ENCODE results near the gene GPSM1. TPM values are rescaled to one million over a fixed set of nuclear protein-coding genes. Genes with fewer than 3 reads are reported as not detected.

GPSM1 gene
- total RNA-seq, 1 experiment from 2014 or later, result 14.2 TPM

DNA sequence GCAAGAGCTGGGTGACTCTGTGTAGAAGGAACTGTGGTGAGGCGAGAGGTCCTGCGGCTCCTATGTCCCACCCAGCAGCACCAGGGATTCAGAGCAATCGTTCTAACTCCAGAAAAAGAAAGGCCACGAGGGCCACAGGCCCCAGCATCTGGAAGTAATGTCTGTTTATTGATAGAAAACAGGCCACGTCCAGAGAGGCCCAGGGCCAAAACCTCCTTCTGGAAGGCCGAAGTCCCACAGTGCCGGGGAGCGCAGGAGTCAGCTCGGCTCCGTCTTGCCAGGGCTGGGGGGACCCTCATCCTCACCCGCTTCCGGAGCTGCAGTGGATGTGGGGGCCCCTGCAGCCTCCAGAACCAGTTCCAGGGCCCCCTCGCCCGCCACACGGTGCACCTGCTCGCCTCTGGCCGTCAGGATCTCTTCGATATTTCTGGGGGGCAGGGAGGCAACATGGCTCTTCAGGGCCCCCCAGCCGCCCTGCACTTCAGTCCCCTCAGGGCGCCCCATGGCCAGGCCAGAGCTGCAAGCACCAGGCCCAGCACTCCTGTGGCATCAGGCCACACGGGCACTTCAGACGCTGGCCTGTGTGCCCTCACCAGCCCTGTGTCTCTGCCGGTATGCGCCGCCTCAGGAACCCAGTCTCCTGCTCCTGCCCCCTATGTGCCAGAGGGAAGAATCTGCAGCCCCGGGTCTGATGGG lies 34.6 kb downstream of the GPSM1 start:
- Mint-ChIP-seq H3K4me3 (no peak overlapping the region), H3K36me3 (no peaks in the 10 kb centered on the region), H3K9me3 (no peaks in the 10 kb centered on the region), H3K27me3 (ENCODE audit: low read depth) (no peaks in the 10 kb centered on the region), H3K27ac (no peak overlapping the region), H3K4me1 (peaks cover 5% of the 10 kb centered on the region)
- CTCF ChIA-PET, result interaction anchor here (1.0 to 3.4 kb wide), 7 partner anchors 16 to 80 kb away, joined by 3 to 36 read pairs (median 10); no protein-coding TSS in a partner anchor
- POLR2A ChIA-PET, result interaction anchor here (1.9 kb wide), 1 partner anchor 38 kb away, joined by 8 read pairs; no protein-coding TSS in a partner anchor
- TF ChIP-seq CREB1 (CRISPR knock-in tag; IDR thresholded peaks at IDR 0.05) (no peak), ESRRA (CRISPR knock-in tag; IDR thresholded peaks at IDR 0.05; ENCODE audit: borderline replicate concordance) (no peak), NR1H2 (CRISPR knock-in tag; IDR thresholded peaks at IDR 0.05) (no peak), ZNF396 (CRISPR knock-in tag; IDR thresholded peaks at IDR 0.05; ENCODE audit: borderline replicate concordance) (no peak), SMAD3 (CRISPR knock-in tag; IDR thresholded peaks at IDR 0.05; ENCODE audit: borderline replicate concordance) (no peak)
- TF ChIP-seq, protein P1, sequence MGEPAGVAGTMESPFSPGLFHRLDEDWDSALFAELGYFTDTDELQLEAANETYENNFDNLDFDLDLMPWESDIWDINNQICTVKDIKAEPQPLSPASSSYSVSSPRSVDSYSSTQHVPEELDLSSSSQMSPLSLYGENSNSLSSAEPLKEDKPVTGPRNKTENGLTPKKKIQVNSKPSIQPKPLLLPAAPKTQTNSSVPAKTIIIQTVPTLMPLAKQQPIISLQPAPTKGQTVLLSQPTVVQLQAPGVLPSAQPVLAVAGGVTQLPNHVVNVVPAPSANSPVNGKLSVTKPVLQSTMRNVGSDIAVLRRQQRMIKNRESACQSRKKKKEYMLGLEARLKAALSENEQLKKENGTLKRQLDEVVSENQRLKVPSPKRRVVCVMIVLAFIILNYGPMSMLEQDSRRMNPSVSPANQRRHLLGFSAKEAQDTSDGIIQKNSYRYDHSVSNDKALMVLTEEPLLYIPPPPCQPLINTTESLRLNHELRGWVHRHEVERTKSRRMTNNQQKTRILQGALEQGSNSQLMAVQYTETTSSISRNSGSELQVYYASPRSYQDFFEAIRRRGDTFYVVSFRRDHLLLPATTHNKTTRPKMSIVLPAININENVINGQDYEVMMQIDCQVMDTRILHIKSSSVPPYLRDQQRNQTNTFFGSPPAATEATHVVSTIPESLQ (CRISPR knock-in tag; IDR thresholded peaks at IDR 0.05), result no peak
- TF ChIP-seq, protein P2, sequence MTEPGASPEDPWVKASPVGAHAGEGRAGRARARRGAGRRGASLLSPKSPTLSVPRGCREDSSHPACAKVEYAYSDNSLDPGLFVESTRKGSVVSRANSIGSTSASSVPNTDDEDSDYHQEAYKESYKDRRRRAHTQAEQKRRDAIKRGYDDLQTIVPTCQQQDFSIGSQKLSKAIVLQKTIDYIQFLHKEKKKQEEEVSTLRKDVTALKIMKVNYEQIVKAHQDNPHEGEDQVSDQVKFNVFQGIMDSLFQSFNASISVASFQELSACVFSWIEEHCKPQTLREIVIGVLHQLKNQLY (CRISPR knock-in tag; IDR thresholded peaks at IDR 0.05), result no peak
- TF ChIP-seq, protein P3, sequence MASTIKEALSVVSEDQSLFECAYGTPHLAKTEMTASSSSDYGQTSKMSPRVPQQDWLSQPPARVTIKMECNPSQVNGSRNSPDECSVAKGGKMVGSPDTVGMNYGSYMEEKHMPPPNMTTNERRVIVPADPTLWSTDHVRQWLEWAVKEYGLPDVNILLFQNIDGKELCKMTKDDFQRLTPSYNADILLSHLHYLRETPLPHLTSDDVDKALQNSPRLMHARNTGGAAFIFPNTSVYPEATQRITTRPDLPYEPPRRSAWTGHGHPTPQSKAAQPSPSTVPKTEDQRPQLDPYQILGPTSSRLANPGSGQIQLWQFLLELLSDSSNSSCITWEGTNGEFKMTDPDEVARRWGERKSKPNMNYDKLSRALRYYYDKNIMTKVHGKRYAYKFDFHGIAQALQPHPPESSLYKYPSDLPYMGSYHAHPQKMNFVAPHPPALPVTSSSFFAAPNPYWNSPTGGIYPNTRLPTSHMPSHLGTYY (CRISPR knock-in tag; IDR thresholded peaks at IDR 0.05), result no peak
- TF ChIP-seq, protein P4, sequence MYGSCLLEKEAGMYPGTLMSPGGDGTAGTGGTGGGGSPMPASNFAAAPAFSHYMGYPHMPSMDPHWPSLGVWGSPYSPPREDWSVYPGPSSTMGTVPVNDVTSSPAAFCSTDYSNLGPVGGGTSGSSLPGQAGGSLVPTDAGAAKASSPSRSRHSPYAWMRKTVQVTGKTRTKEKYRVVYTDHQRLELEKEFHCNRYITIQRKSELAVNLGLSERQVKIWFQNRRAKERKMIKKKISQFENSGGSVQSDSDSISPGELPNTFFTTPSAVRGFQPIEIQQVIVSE (CRISPR knock-in tag; IDR thresholded peaks at IDR 0.05; ENCODE audit: borderline replicate concordance), result no peak
- TF ChIP-seq, protein P5, sequence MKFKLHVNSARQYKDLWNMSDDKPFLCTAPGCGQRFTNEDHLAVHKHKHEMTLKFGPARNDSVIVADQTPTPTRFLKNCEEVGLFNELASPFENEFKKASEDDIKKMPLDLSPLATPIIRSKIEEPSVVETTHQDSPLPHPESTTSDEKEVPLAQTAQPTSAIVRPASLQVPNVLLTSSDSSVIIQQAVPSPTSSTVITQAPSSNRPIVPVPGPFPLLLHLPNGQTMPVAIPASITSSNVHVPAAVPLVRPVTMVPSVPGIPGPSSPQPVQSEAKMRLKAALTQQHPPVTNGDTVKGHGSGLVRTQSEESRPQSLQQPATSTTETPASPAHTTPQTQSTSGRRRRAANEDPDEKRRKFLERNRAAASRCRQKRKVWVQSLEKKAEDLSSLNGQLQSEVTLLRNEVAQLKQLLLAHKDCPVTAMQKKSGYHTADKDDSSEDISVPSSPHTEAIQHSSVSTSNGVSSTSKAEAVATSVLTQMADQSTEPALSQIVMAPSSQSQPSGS (CRISPR knock-in tag; IDR thresholded peaks at IDR 0.05; ENCODE audit: borderline replicate concordance, low read depth), result no peak
- TF ChIP-seq, protein P6, sequence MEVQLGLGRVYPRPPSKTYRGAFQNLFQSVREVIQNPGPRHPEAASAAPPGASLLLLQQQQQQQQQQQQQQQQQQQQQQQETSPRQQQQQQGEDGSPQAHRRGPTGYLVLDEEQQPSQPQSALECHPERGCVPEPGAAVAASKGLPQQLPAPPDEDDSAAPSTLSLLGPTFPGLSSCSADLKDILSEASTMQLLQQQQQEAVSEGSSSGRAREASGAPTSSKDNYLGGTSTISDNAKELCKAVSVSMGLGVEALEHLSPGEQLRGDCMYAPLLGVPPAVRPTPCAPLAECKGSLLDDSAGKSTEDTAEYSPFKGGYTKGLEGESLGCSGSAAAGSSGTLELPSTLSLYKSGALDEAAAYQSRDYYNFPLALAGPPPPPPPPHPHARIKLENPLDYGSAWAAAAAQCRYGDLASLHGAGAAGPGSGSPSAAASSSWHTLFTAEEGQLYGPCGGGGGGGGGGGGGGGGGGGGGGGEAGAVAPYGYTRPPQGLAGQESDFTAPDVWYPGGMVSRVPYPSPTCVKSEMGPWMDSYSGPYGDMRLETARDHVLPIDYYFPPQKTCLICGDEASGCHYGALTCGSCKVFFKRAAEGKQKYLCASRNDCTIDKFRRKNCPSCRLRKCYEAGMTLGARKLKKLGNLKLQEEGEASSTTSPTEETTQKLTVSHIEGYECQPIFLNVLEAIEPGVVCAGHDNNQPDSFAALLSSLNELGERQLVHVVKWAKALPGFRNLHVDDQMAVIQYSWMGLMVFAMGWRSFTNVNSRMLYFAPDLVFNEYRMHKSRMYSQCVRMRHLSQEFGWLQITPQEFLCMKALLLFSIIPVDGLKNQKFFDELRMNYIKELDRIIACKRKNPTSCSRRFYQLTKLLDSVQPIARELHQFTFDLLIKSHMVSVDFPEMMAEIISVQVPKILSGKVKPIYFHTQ (CRISPR knock-in tag; IDR thresholded peaks at IDR 0.05), result no peak
- DNase-seq (ENCODE audit: low spot score), result no peak
- no peak for ATAC-seq

DNA sequence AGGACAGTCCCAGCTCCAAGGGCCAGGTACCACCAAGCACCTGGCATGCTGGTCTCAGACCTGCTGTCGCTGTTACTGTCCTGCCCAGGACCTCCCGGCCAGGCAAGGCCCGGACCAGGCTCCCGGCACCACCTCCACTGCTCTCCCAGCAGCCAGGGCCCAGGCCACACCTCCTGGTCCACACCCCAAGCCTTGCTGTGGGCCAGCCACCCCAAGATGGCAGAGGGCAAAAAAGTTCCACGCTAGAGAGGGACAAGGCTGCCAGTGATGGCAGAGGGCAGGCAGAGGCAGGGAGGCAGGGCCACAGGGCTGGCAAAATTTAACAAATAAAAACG lies 35.1 kb downstream of the GPSM1 start:
- ATAC-seq (no peak), DNase-seq (ENCODE audit: low spot score) (no peak)
- H3K27ac Mint-ChIP-seq, result peak overlapping the region; percentile 45; the same call in 1 of the 2 replicates
- H3K36me3 Mint-ChIP-seq, result no peaks in the 10 kb centered on the region
- H3K9me3 Mint-ChIP-seq, result no peaks in the 10 kb centered on the region
- ChIA-PET POLR2A (interaction anchor here (0.7 to 1.9 kb wide), 8 partner anchors 9 to 76 kb away, joined by 3 to 8 read pairs (median 3); partner anchors contain the start of genes ENTR1 and PMPCA), CTCF (interaction anchor here (0.6 to 3.8 kb wide), 36 partner anchors 8 to 613 kb away, joined by 3 to 41 read pairs (median 4); partner anchors contain the start of genes CARD9, INPP5E and SNAPC4)
- peaks cover 5% of the 10 kb centered on the region for H3K4me1 Mint-ChIP-seq
- H3K4me3 Mint-ChIP-seq, result no peak overlapping the region
- H3K27me3 Mint-ChIP-seq (ENCODE audit: low read depth), result no peaks in the 10 kb centered on the region
- TF ChIP-seq ZNF317 (CRISPR knock-in tag; IDR thresholded peaks at IDR 0.05; ENCODE audit: borderline replicate concordance, low read depth) (no peak), IRF2 (CRISPR knock-in tag; IDR thresholded peaks at IDR 0.05; ENCODE audit: borderline replicate concordance, low read depth) (no peak), FOXJ3 (CRISPR knock-in tag; IDR thresholded peaks at IDR 0.05; ENCODE audit: borderline replicate concordance) (no peak), KAT7 (CRISPR knock-in tag; IDR thresholded peaks at IDR 0.05; ENCODE audit: borderline replicate concordance) (no peak), TEAD4 (CRISPR knock-in tag; IDR thresholded peaks at IDR 0.05) (no peak), ZNF671 (CRISPR knock-in tag; IDR thresholded peaks at IDR 0.05) (no peak), RORB (CRISPR knock-in tag; IDR thresholded peaks at IDR 0.05) (no peak)
- TF ChIP-seq, protein P4 (CRISPR knock-in tag; IDR thresholded peaks at IDR 0.05; ENCODE audit: borderline replicate concordance), result no peak
- TF ChIP-seq, protein P7, sequence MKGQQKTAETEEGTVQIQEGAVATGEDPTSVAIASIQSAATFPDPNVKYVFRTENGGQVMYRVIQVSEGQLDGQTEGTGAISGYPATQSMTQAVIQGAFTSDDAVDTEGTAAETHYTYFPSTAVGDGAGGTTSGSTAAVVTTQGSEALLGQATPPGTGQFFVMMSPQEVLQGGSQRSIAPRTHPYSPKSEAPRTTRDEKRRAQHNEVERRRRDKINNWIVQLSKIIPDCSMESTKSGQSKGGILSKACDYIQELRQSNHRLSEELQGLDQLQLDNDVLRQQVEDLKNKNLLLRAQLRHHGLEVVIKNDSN (CRISPR knock-in tag; IDR thresholded peaks at IDR 0.05), result no peak
- TF ChIP-seq, protein P8, sequence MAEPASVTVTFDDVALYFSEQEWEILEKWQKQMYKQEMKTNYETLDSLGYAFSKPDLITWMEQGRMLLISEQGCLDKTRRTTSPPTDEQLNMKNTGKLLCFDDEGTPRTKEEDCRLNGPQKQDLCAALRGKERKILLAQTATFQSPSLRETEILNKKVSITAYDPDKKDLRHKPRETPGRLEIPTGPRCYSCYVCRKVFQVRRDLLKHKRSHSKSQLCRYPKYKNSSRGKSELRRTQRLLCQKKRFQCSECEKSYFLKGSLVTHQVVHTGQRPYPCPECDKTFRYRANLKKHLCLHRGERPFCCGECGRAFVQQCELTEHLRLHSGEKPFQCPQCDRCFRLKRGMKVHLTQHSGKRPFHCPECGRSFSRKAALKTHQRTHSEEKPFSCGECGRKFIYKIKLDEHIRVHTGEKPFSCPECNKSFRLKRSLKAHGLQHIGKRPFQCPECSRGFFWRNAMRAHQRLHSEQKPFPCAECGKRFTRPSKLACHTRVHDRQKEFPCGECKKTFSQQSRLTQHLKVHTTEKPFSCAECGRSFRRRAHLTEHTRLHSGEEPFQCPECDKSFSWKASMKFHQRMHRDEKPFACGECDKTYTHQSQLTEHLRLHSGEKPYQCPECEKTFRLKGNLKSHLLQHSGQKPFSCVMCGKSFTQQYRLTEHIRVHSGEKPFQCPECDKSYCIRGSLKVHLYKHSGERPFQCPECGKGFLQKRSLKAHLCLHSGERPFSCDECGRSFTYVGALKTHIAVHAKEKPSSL (CRISPR knock-in tag; conservative IDR thresholded peaks at IDR 0.05), result no peak

Data from WTC11 (cell line).